Neutrophil (primary cell): ENCODE data around the gene ZNF490.

ENCODE experiments used
- H3K27ac ChIP-seq: fragments of 200-600 bp; sonication (generic); 2 replicates; pipeline ENCODE4 v1.5.1; 2016; ENCODE audit warnings: mild to moderate bottlenecking, moderate library complexity
- H3K27me3 ChIP-seq: fragments of 200-600 bp; sonication (generic); 2 replicates; pipeline ENCODE4 v1.6.0; 2016; ENCODE audit warnings: mild to moderate bottlenecking
- H3K36me3 ChIP-seq: fragments of 200-600 bp; sonication (generic); 2 replicates; pipeline ENCODE4 v1.5.1; 2017
- H3K4me1 ChIP-seq, 2 experiments: fragments of 200-600 bp in 1 of 2; sonication (generic) in 1 of 2; 1 replicate in 1 of 2; 2 replicates in 1 of 2; pipeline versions ENCODE4 v1.5.1 to v1.6.1; 2013 to 2016; ENCODE audit warnings: low read depth in 1 of 2, low read length in 1 of 2, mild to moderate bottlenecking in 1 of 2, moderate library complexity in 1 of 2; ENCODE audit not compliant: control insufficient read depth in 1 of 2, insufficient read depth in 1 of 2
- H3K4me3 ChIP-seq, 2 experiments: fragments of 200-600 bp in 1 of 2; sonication (generic) in 1 of 2; 1 replicate in 1 of 2; 2 replicates in 1 of 2; pipeline ENCODE4 v1.5.1; 2013 to 2016; ENCODE audit warnings: low read depth in 1 of 2, low read length in 1 of 2, mild to moderate bottlenecking in 1 of 2, moderate library complexity in 1 of 2
- H3K9me3 ChIP-seq: fragments of 200-600 bp; sonication (generic); 2 replicates; pipeline ENCODE4 v1.5.1; 2016
- CTCF ChIP-seq: fragments of 200-600 bp; sonication (generic); IDR thresholded peaks from 2 replicates; pipeline ENCODE4 v1.5.1; 2016; ENCODE audit warnings: antibody characterized with exemption

The ZNF490 gene

GRCh38 chr19:12546903-12547302 lies 63.7 kb downstream of the ZNF490 start:
- H3K27ac ChIP-seq = no peak overlapping the region
- H3K36me3 ChIP-seq = peaks cover 7% of the 10 kb centered on the region
- H3K9me3 ChIP-seq = no peaks in the 10 kb centered on the region
- TF ChIP-seq CTCF = no peak
- H3K4me1 ChIP-seq = peaks cover 12 to 17% of the 10 kb centered on the region in 2 experiments
- H3K4me3 ChIP-seq = no peak overlapping the region
- H3K27me3 ChIP-seq = no peaks in the 10 kb centered on the region

- Histone ChIP-seq H3K9me3 (no peaks in the 10 kb centered on the region), H3K4me1 (peaks cover 8 to 17% of the 10 kb centered on the region in 2 experiments), H3K36me3 (peaks cover 9% of the 10 kb centered on the region), H3K27ac (no peak overlapping the region), H3K27me3 (no peaks in the 10 kb centered on the region), H3K4me3 (no peak overlapping the region)
- TF ChIP-seq CTCF = no peak
Measured at GRCh38 chr19:12546068-12546467, 64.5 kb downstream of the ZNF490 start.

- no peak for TF ChIP-seq CTCF
- Histone ChIP-seq H3K27me3 (no peaks in the 10 kb centered on the region), H3K9me3 (no peaks in the 10 kb centered on the region), H3K4me1 (peaks cover 2 to 12% of the 10 kb centered on the region in 2 experiments), H3K4me3 (no peak overlapping the region), H3K36me3 (peaks cover 15% of the 10 kb centered on the region), H3K27ac (no peak overlapping the region)
Measured at GRCh38 chr19:12545267-12545666, 65.3 kb downstream of the ZNF490 start.

GRCh38 chr19:12544401-12544876 lies 66.2 kb downstream of the ZNF490 start:
- H3K27ac ChIP-seq = peak overlapping the region; percentile 25
- H3K4me3 ChIP-seq = no peak overlapping the region
- peaks cover 19% of the 10 kb centered on the region for H3K36me3 ChIP-seq
- no peaks in the 10 kb centered on the region for H3K9me3 ChIP-seq
- no peak for TF ChIP-seq CTCF
- peaks cover 0 to 4% of the 10 kb centered on the region in 2 experiments for H3K4me1 ChIP-seq
- no peaks in the 10 kb centered on the region for H3K27me3 ChIP-seq

GRCh38 chr19:12543855-12544254 lies 66.8 kb downstream of the ZNF490 start:
- no peaks in the 10 kb centered on the region for H3K27me3 ChIP-seq
- H3K4me3 ChIP-seq = no peak overlapping the region
- peaks cover 19% of the 10 kb centered on the region for H3K36me3 ChIP-seq
- H3K4me1 ChIP-seq = peaks cover 0 to 4% of the 10 kb centered on the region in 2 experiments
- no peaks in the 10 kb centered on the region for H3K9me3 ChIP-seq
- peak overlapping the region; percentile 25 for H3K27ac ChIP-seq
- TF ChIP-seq CTCF = no peak
